Endothelial cell of umbilical vein (primary cell): ENCODE results near the gene RAPGEF4. TPM values are rescaled to one million over a fixed set of nuclear protein-coding genes. Genes with fewer than 3 reads are reported as not detected.

Source experiments
- BruUV-seq: library from RNA; stranded (reverse); fragments of 400-500 nt; replicated peaks from 2 replicates; lab custom pipeline; 2021; lab: Mats Ljungman, UMichigan
- CTCF ChIA-PET: fragments of 300-600, 350-600 bp; sonication (Branson Sonifier 250); formaldehyde crosslinking; loops from one replicate; lab custom pipeline; 2021; ENCODE audit warnings: antibody characterized with exemption, inconsistent platforms; lab: Charles Lee
- POLR2A ChIA-PET: fragments of 300-600, 350-600 bp; sonication (Branson Sonifier 250); formaldehyde crosslinking; loops from one replicate; lab custom pipeline; 2021; ENCODE audit warnings: antibody characterized with exemption, inconsistent platforms; lab: Charles Lee
- DNase-seq: peaks from one replicate; pipeline ENCODE4 v3.0.0-alpha.2; 2011; ENCODE audit warnings: low read depth, low spot score
- FAIRE-seq: peaks from 2 replicates; lab custom pipeline; 2011; peaks lifted over from hg19 to GRCh38; lab: Jason Lieb, UNC
- H2AFZ ChIP-seq: 2 replicates; pipeline ENCODE4 v1.6.0; 2012; ENCODE audit warnings: low read depth, low read length, control low read depth, inconsistent platforms
- H3K27ac ChIP-seq: 2 replicates; pipeline ENCODE4 v1.5.1; 2011; ENCODE audit warnings: low read depth, mild to moderate bottlenecking, control low read depth, low read length, moderate library complexity; ENCODE audit not compliant: insufficient read depth
- H3K27me3 ChIP-seq, 2 experiments: 2 replicates each; pipeline versions ENCODE4 v1.6.0 to v1.6.1; 2011; ENCODE audit warnings: low read length in 2 of 2, mixed read lengths in 1 of 2; ENCODE audit not compliant: control insufficient read depth in 2 of 2, insufficient read depth in 2 of 2
- H3K36me3 ChIP-seq, 2 experiments: 2 replicates in 1 of 2; 3 replicates in 1 of 2; pipeline ENCODE4 v1.5.1; 2011; ENCODE audit warnings: low read length in 2 of 2, mild to moderate bottlenecking in 1 of 2, moderate library complexity in 1 of 2; ENCODE audit not compliant: control insufficient read depth in 2 of 2, insufficient read depth in 2 of 2; ENCODE audit errors: extremely low read depth in 1 of 2
- H3K4me1 ChIP-seq: 3 replicates; pipeline ENCODE4 v1.5.1; 2011; ENCODE audit warnings: mild to moderate bottlenecking, low read length; ENCODE audit not compliant: control insufficient read depth, insufficient read depth; ENCODE audit errors: extremely low read depth
- H3K4me2 ChIP-seq: 2 replicates; pipeline ENCODE4 v1.6.1; 2011; ENCODE audit warnings: low read length, control low read depth, mixed read lengths; ENCODE audit not compliant: insufficient read depth
- H3K4me3 ChIP-seq, 3 experiments: fragments of 200-600 bp in 1 of 3; sonication (generic), shearing (Covaris generic) in 1 of 3; replicated peaks in 1 of 3; 2 replicates each; pipeline ENCODE4 v1.5.1; 2011 to 2016; ENCODE audit warnings: control low read depth in 3 of 3, low read length in 3 of 3, mild to moderate bottlenecking in 2 of 3, inconsistent platforms in 1 of 3, low read depth in 1 of 3, moderate library complexity in 1 of 3; ENCODE audit not compliant: insufficient read depth in 1 of 3
- H3K79me2 ChIP-seq: 2 replicates; pipeline ENCODE4 v1.6.0; 2012; ENCODE audit warnings: low read length, inconsistent platforms; ENCODE audit not compliant: control insufficient read depth, insufficient read depth
- H3K9ac ChIP-seq: replicated peaks from 2 replicates; pipeline ENCODE3; 2011; ENCODE audit warnings: low read length, control low read depth; ENCODE audit not compliant: insufficient read depth; ENCODE audit errors: extremely low read depth
- H3K9me1 ChIP-seq: replicated peaks from 3 replicates; pipeline ENCODE4 v1.6.0; 2011; ENCODE audit warnings: mild to moderate bottlenecking, low read length; ENCODE audit not compliant: control insufficient read depth, insufficient read depth; ENCODE audit errors: extremely low read depth
- H3K9me3 ChIP-seq: replicated peaks from 2 replicates; pipeline ENCODE4 v1.5.1; 2012; ENCODE audit warnings: low read length, inconsistent platforms; ENCODE audit not compliant: control insufficient read depth, insufficient read depth
- H4K20me1 ChIP-seq: replicated peaks from 2 replicates; pipeline ENCODE3; 2011; ENCODE audit warnings: mild to moderate bottlenecking, low read length; ENCODE audit not compliant: control insufficient read depth, insufficient read depth; ENCODE audit errors: extremely low read depth
- CTCF ChIP-seq, 2 donors: IDR thresholded peaks; 1 replicate in 1 of 2; 2 replicates in 1 of 2; pipeline ENCODE4 v1.5.1; 2011; ENCODE audit warnings: low read length in 2 of 2, mild to moderate bottlenecking in 2 of 2, moderate library complexity in 2 of 2, control low read depth in 1 of 2, inconsistent platforms in 1 of 2, low read depth in 1 of 2; ENCODE audit not compliant: insufficient read depth in 1 of 2; ENCODE audit errors: extremely low read depth in 1 of 2
- EZH2 ChIP-seq: IDR thresholded peaks from 2 replicates; pipeline ENCODE4 v1.6.1; 2012; ENCODE audit warnings: borderline replicate concordance, low read depth, mild to moderate bottlenecking, moderate library complexity, low read length, inconsistent platforms; ENCODE audit not compliant: severe bottlenecking
- FOS ChIP-seq: IDR thresholded peaks from 2 replicates; pipeline ENCODE4 v1.6.1; 2011; ENCODE audit warnings: mild to moderate bottlenecking, low read length, moderate library complexity, borderline replicate concordance; ENCODE audit not compliant: insufficient read depth
- GATA2 ChIP-seq: IDR thresholded peaks from 2 replicates; pipeline ENCODE4 v1.7.0; 2011; ENCODE audit warnings: low read depth, mild to moderate bottlenecking, moderate library complexity, mixed read lengths, low read length; ENCODE audit not compliant: insufficient read length, insufficient read depth
- JUN ChIP-seq: IDR thresholded peaks from 2 replicates; pipeline ENCODE4 v1.6.1; 2011; ENCODE audit warnings: borderline replicate concordance, low read depth; ENCODE audit not compliant: insufficient read length, insufficient read depth
- MAX ChIP-seq: IDR thresholded peaks from 2 replicates; pipeline ENCODE4 v1.6.1; 2011; ENCODE audit not compliant: insufficient read depth, insufficient read length
- MYC ChIP-seq: IDR thresholded peaks from one replicate; pipeline ENCODE4 v1.6.1; 2011; ENCODE audit warnings: mild to moderate bottlenecking, low read depth, low read length
- POLR2A ChIP-seq: IDR thresholded peaks from 2 replicates; pipeline ENCODE4 v1.6.1; 2012; ENCODE audit warnings: low read depth, mild to moderate bottlenecking, control low read depth, low read length
- POLR2AphosphoS5 ChIP-seq: IDR thresholded peaks from 2 replicates; pipeline ENCODE4 v1.6.1; 2012; ENCODE audit warnings: low read depth, mild to moderate bottlenecking, control low read depth, low read length, moderate library complexity; ENCODE audit not compliant: insufficient read depth
- dilution Hi-C: fragments of 300-500 bp; cut with MboI; formaldehyde crosslinking; loops from one replicate; pipeline ENCODE4 v1.15.0; 2019; ENCODE audit warnings: low sequenced_read_pairs; ENCODE audit not compliant: extremely low pct_ligation_motif_present
- intact Hi-C: fragments of 100-400 bp; cut with micrococcal nuclease; formaldehyde crosslinking; loops from one replicate; pipeline ENCODE4 v1.10.0; 2022
- polyA plus RNA-seq, 4 experiments: library from polyadenylated mRNA; depleted of rRNA in 3 of 4; stranded (reverse) in 3 of 4; unstranded in 1 of 4; fragments of >200 nt; gene quantifications; 2 replicates each; pipeline versions ENCODE4 v1.2.1 to v1.2.3, GENCODE V29; 2011 to 2012; ENCODE audit warnings: missing spikeins in 1 of 4
- total RNA-seq: library from RNA; stranded (reverse); gene quantifications from 2 replicates; pipeline ENCODE4 v1.2.3, GENCODE V29; 2021

RAPGEF4 gene
- total and polyA plus RNA-seq, 2 donors (not counting 3 experiments of a cell fraction or from before 2014, with no cell fraction given) = 7.2 to 9.2 TPM

DNA sequence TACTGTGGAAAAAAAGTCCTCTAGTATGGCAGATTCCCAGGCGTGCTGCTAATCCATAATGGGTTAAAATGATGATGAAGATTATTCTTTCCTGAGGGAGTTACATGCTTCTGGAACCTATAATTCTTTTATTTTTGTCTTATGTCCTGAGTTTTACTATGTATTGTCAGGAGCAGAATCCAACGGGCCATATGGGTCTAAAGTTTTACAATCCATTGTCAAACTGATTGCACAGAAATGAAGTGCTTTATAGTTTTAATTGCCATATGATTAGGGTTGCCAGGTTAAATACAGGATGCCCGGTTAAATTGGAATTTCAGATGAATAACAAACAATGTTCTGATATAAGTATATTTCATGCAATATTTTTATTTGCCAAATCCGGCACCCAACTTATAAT lies 239.1 kb downstream of the RAPGEF4 start:
- H3K4me3 ChIP-seq = no peak overlapping the region
- no peak overlapping the region for H3K27ac ChIP-seq
- no peaks in the 10 kb centered on the region for H4K20me1 ChIP-seq
- ChIA-PET POLR2A (no interaction called here), CTCF (interaction anchor here (1.2 to 1.6 kb wide), 3 partner anchors 23 to 161 kb away, joined by 3 to 5 read pairs (median 4); no protein-coding TSS in a partner anchor)
- dilution Hi-C loops (no loop called here), intact Hi-C loops (no loop called here)
- no peaks in the 10 kb centered on the region for H3K79me2 ChIP-seq
- H2AFZ ChIP-seq = no peak overlapping the region
- H3K4me1 ChIP-seq = peaks cover 12% of the 10 kb centered on the region
- no TSS peak for BruUV-seq
- no peak for DNase-seq
- H3K9me3 ChIP-seq = no peaks in the 10 kb centered on the region
- H3K9me1 ChIP-seq = no peaks in the 10 kb centered on the region
- H3K36me3 ChIP-seq = no peaks in the 10 kb centered on the region
- no peak for FAIRE-seq
- TF ChIP-seq FOS = no peak
- no peak for TF ChIP-seq POLR2AphosphoS5
- TF ChIP-seq GATA2 = no peak
- no peak for TF ChIP-seq JUN
- H3K27me3 ChIP-seq = no peaks in the 10 kb centered on the region
- no peak overlapping the region for H3K4me2 ChIP-seq
- no peak overlapping the region for H3K9ac ChIP-seq

DNA sequence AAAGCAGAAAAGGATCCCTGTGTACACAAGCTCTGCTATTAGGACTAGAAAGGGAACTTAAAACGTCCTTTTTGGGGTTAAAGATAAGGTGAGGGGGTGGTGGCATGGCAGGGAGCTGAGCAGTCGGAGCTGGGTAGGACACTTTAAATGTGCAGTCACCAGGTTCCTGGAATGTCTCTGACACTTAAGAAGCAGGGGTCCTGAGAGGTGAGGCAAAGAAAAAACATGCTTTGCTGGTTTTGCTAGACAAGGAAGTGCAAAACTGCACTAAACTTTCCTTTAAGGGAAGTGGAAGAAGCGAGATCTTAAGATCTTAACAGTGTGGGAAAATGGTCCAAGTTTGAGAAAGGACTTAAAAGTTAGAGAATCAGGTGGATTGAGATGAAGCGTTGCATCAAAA lies 240.5 kb downstream of the RAPGEF4 start:
- dilution Hi-C loops = no loop called here
- Histone ChIP-seq H3K27me3 (no peaks in the 10 kb centered on the region), H2AFZ (no peak overlapping the region), H4K20me1 (no peaks in the 10 kb centered on the region), H3K4me2 (no peak overlapping the region), H3K9me1 (no peaks in the 10 kb centered on the region), H3K27ac (no peak overlapping the region), H3K79me2 (no peaks in the 10 kb centered on the region), H3K9ac (no peak overlapping the region), H3K4me1 (no peaks in the 10 kb centered on the region), H3K4me3 (no peak overlapping the region), H3K9me3 (no peaks in the 10 kb centered on the region), H3K36me3 (no peaks in the 10 kb centered on the region)
- CTCF ChIA-PET = interaction anchor here (1.6 kb wide), 1 partner anchor 163 kb away, joined by 5 read pairs; no protein-coding TSS in a partner anchor
- POLR2A ChIA-PET = no interaction called here
- DNase-seq (no peak), FAIRE-seq (no peak)
- no peak for TF ChIP-seq CTCF (IDR thresholded peaks at IDR 0.05; ENCODE audit: extremely low read depth in 1 of 2, insufficient read depth in 1 of 2, low read depth in 1 of 2, low read length in 2 of 2)
- no peak for TF ChIP-seq MYC
- TF ChIP-seq GATA2 = no peak
- TF ChIP-seq POLR2AphosphoS5 = no peak
- no peak for TF ChIP-seq MAX
- no peak for TF ChIP-seq EZH2
- no peak for TF ChIP-seq FOS
- no peak for TF ChIP-seq POLR2A
- no peak for TF ChIP-seq JUN
- no TSS peak for BruUV-seq
- intact Hi-C loops = no loop called here
